ENCODE data around the gene SOX8.

The SOX8 gene

GRCh38 chr16:1009358-1010150 lies 28.0 kb downstream of the SOX8 start:
- DNase-seq: no peak

DNA sequence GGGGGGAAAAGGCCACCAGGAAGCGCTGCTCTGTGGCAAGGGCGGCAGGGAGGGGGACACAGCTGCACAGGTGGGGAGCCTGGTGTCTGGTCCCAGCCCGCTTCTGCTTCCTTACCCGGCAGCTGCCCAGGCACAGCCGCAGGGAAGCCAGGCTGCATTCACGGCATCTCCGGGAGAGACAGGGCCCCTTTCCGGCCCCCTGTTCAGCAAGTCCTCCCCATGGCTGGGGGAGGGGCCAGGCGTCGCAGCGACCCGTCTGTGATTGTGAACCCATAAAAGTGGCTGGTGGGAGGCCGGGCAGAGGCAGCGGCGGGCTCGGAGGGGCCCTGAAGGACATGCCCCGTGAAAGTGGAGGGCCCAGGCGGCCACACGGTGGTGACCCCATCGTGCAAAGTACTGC lies 28.7 kb downstream of the SOX8 start:
- no peak for DNase-seq

- DNase-seq: no peak
These were observed 29.2 kb downstream of the SOX8 start for GRCh38 chr16:1010815-1011214.

DNA sequence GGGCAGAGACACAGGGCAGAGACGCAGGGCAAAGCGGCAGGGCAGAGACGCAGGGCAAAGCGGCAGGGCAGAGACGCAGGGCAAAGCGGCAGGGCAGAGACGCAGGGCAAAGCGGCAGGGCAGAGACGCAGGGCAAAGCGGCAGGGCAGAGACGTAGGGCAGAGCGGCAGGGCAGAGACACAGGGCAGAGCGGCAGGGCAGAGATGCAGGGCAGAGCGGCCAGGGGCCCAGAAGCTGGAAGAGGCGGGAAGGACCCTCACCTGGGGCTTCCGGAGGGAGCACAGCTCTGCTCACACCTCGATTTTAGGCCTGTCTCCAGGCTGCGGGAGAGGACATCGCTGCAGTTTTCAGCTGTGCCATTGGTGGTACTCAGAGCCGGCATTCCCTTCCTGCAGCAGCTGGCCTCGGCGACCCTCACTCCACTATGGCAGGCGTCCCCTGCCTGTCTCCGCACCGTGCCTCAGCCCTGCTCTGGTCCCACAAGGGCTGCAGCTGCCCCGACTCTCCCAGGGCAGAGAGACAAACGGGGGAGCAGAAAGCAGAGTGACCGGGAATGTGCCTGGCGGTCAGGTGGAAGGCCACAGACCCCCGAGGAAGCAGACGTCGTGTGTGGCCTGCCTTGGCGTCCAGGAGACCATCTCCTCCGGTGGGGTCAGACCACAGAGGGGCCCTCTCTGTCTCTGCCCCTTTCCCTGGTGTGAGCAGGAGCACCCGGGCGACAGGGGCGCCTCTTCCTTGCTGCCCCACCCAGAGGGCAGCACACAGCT lies 29.9 kb downstream of the SOX8 start:
- no peak for DNase-seq

- DNase-seq: no peak
These were observed 30.6 kb downstream of the SOX8 start for GRCh38 chr16:1012135-1012534.

GRCh38 chr16:1012722-1013592 lies 31.4 kb downstream of the SOX8 start:
- DNase-seq: no peak

DNA sequence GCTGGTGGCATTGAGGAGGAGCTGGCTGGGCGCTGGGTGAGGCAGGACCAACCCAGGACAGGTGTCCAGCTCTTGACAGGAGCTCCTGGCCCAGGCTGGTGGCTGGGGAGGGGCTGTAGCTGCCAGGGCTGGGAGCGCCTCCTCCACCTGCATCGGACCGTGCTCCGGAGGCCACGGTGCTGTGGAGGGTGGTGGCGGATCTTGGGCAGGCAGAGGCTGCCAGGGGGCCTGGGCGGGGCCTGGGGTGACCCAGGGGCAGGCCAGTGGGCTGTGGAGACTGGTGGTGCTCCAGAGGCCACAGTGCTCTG lies 32.0 kb downstream of the SOX8 start:
- DNase-seq: no peak

DNA sequence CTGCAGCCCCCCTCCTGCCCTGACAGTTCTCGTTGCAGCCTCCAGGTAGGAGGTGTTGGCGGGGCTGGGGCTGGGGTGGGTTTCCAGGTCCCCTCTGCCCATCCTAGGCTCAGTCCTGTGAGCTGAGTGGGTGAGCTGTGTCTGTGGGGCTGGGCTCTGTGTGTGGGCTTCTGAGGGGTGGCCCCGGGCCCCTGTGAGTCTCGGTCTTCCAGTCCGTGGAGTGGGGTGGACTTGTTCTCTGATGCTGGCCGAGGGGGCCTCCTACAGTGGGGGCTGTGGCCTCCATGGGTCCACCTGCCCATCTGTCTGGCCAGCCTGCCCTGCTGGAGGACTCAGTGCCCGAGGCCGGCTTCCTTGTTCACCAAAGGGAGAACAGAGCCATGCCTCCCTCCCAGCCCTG lies 32.7 kb downstream of the SOX8 start:
- no peak for DNase-seq

GRCh38 chr16:1014771-1015495 lies 33.4 kb downstream of the SOX8 start:
- DNase-seq: no peak

- no peak for DNase-seq
These were observed 37.1 kb downstream of the SOX8 start for GRCh38 chr16:1018447-1019198.

DNA sequence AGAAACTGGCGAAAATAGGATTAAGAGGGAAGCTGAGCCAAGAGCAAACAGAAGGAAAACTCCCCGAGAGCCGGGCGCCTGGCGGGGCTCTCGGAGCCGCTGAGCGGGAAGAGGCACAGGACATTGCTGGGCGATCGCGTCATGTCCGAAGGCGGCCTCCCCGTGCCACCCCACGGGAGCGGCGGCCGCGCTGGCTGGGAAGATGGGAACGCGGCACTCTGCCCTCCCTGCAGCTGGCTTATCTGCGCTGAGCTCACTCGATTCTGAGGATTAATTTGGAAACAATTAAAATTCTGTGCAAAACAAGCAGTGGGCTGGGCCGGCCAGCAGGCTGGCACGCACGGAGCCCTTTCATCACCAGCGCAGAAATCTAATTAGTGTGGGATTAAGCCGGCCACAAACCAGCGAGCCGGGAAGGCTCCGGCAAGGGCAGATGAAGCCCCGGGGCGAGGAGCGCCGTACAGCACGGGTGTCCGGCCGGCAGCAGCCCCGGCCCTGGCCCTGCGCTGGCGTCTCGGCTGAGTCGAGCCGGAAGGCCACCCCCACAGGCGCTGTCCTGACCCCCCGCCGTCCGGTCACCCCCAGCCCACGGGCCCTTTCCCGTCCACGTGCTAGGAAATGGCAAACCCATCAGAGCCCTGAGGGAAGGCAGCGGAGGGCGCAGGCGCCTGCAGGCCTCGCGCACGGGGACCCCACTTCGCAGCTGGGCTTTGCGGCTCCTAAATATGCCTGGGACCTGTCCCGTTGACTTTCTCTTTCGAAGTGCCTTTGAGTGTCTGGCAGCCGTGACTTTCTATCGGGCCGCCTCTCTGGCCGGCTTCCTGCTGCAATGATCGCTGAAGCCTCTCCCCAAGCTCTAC lies 37.9 kb downstream of the SOX8 start:
- DNase-seq: no peak

- no peak for DNase-seq
These were observed 38.5 kb downstream of the SOX8 start for GRCh38 chr16:1020091-1020399.

- DNase-seq: no peak
These were observed 39.0 kb downstream of the SOX8 start for GRCh38 chr16:1020591-1020990.

DNA sequence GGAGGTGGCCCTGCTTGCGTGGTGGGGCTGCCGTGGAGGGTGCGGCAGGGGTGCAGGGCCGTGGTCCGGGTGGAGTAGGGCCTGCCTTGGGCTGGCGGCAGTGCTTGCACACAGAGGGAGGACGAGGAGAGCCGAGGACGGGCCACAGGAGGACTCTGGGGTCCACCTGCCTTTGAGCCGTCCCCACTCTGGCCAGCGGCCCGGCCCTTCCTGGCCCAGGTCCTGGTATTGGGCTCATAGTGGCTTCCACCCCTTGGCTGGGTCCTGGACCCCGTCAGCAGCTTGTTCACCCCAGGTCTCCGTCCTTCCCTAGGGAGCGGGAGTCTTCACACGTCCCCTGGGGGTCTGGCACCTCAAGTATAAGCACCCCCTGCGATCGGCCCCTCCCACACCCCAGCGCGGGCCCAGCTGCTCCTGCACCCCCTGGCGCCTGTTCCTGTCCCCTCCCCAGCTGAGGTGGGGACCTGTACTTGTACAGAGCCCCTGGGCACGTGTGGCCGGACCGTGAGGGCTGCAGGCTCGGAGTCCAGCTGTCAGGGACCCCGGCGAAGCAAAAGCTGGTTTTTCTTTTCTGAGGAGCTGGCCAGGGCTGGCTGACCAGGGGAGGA lies 40.1 kb downstream of the SOX8 start:
- DNase-seq: no peak

- DNase-seq: no peak
These were observed 40.9 kb downstream of the SOX8 start for GRCh38 chr16:1022466-1022865.

DNA sequence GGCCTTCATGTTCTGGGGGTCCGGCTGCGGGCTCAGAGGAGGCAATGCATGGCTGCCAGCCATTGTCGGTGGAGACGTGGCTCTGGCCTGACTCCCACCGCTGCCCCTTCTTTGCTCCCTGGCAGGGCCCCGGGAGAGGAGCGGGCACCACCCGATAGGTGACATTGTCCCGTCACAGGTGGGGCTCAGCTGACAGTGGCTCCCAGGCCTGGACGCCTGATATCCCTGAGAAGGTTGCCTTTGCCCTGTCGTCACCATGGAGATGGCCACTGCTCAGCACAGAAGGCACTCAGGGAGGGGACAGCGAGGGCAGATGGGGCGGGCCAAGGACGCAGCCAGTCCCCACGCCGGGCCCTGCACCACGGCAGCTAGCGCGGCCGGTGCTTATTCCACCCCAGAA lies 42.6 kb downstream of the SOX8 start:
- no peak for DNase-seq

DNA sequence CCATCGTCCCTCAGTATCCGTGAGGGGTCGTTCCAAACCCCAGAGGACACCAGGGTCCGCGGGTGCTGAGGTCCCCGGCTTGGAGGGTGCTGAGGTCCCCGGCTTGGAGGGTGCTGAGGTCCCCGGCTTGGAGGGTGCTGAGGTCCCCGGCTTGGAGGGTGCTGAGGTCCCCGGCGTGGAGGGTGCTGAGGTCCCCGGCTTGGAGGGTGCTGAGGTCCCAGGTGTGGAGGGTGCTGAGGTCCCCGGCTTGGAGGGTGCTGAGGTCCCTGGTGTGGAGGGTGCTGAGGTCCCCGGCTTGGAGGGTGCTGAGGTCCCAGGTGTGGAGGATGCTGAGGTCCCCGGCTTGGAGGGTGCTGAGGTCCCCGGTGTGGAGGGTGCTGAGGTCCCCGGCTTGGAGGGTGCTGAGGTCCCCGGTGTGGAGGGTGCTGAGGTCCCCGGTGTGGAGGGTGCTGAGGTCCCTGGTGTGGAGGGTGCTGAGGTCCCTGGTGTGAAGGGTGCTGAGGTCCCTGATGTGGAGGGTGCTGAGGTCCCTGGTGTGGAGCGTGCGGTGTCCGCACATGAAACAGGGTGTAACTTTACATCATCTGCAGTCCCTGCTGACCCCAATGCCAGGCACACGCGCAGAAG lies 43.7 kb downstream of the SOX8 start:
- peak in 1 of 4 experiments; percentile 26 for DNase-seq

- no peak for DNase-seq
These were observed 44.6 kb downstream of the SOX8 start for GRCh38 chr16:1026057-1026783.

- DNase-seq: no peak
These were observed 45.4 kb downstream of the SOX8 start for GRCh38 chr16:1026784-1027500.

Measured in suppressor macrophage (primary cell).